H9 (cell line): ENCODE data around the gene TMEM14C. TPM values are rescaled to one million over a fixed set of nuclear protein-coding genes. Genes with fewer than 3 reads are reported as not detected.

Source experiments
- DNase-seq: peaks from one replicate; pipeline ENCODE4 v3.0.0-alpha.2; 2017
- H2AFZ ChIP-seq: one replicate; pipeline ENCODE4 v1.6.1; 2013; ENCODE audit warnings: mild to moderate bottlenecking, low read length, control low read depth, moderate library complexity
- H2AK5ac ChIP-seq: 2 replicates; pipeline ENCODE4 v1.6.1; 2013; ENCODE audit warnings: low read length, control low read depth, mixed read lengths; ENCODE audit not compliant: insufficient read length
- H2BK120ac ChIP-seq: one replicate; pipeline ENCODE4 v1.6.1; 2013; ENCODE audit warnings: low read depth, mild to moderate bottlenecking, low read length, control low read depth, inconsistent platforms; ENCODE audit not compliant: poor library complexity, severe bottlenecking
- H2BK12ac ChIP-seq: 2 replicates; pipeline ENCODE4 v1.6.1; 2013; ENCODE audit warnings: low read length, control low read depth, mixed read lengths, low read depth; ENCODE audit not compliant: insufficient read length
- H2BK15ac ChIP-seq: 2 replicates; pipeline ENCODE4 v1.6.1; 2013; ENCODE audit warnings: low read depth, low read length, control low read depth
- H2BK20ac ChIP-seq: one replicate; pipeline ENCODE4 v1.6.1; 2013; ENCODE audit warnings: low read depth, mild to moderate bottlenecking, low read length, control low read depth, inconsistent platforms; ENCODE audit not compliant: poor library complexity, severe bottlenecking
- H2BK5ac ChIP-seq: 2 replicates; pipeline ENCODE4 v1.6.1; 2013; ENCODE audit warnings: low read length, control low read depth, mixed read lengths; ENCODE audit not compliant: insufficient read length
- H3K14ac ChIP-seq: 2 replicates; pipeline ENCODE4 v1.6.1; 2013; ENCODE audit warnings: low read length, control low read depth; ENCODE audit not compliant: insufficient read depth
- H3K18ac ChIP-seq: 2 replicates; pipeline ENCODE4 v1.6.1; 2013; ENCODE audit warnings: low read depth, mild to moderate bottlenecking, mixed read lengths, low read length, control low read depth; ENCODE audit not compliant: insufficient read length
- H3K23ac ChIP-seq: 2 replicates; pipeline ENCODE4 v1.6.1; 2013; ENCODE audit warnings: low read length, control low read depth, mixed read lengths, low read depth; ENCODE audit not compliant: insufficient read length
- H3K23me2 ChIP-seq: 2 replicates; pipeline ENCODE4 v1.6.1; 2013; ENCODE audit warnings: low read depth, mild to moderate bottlenecking, mixed read lengths, low read length, control low read depth; ENCODE audit not compliant: insufficient read length, poor library complexity, severe bottlenecking
- H3K27ac ChIP-seq: 2 replicates; pipeline ENCODE4 v1.5.1; 2013; ENCODE audit warnings: low read length, control low read depth, mixed read lengths, low read depth; ENCODE audit not compliant: insufficient read length
- H3K27me3 ChIP-seq: 2 replicates; pipeline ENCODE4 v1.6.1; 2013; ENCODE audit warnings: low read length, control low read depth, inconsistent platforms; ENCODE audit not compliant: insufficient read depth
- H3K4ac ChIP-seq: 2 replicates; pipeline ENCODE4 v1.6.1; 2013; ENCODE audit warnings: low read depth, mild to moderate bottlenecking, control low read depth, inconsistent platforms, low read length, moderate library complexity
- H3K4me1 ChIP-seq: 2 replicates; pipeline ENCODE4 v1.6.1; 2013; ENCODE audit warnings: low read length, control low read depth, inconsistent platforms; ENCODE audit not compliant: insufficient read depth
- H3K4me2 ChIP-seq: 2 replicates; pipeline ENCODE4 v1.6.1; 2013; ENCODE audit warnings: low read length, control low read depth, mixed read lengths; ENCODE audit not compliant: insufficient read length, insufficient read depth
- H3K56ac ChIP-seq: 2 replicates; pipeline ENCODE4 v1.6.1; 2013; ENCODE audit warnings: low read depth, mild to moderate bottlenecking, mixed read lengths, low read length, control low read depth; ENCODE audit not compliant: insufficient read length
- H3K79me1 ChIP-seq: 2 replicates; pipeline ENCODE4 v1.6.1; 2013; ENCODE audit warnings: low read depth, mild to moderate bottlenecking, moderate library complexity, low read length, control low read depth, inconsistent platforms; ENCODE audit not compliant: insufficient read depth, poor library complexity, severe bottlenecking
- H3K79me2 ChIP-seq: 2 replicates; pipeline ENCODE4 v1.6.1; 2013; ENCODE audit warnings: low read length, control low read depth, inconsistent platforms; ENCODE audit not compliant: insufficient read depth
- H3K9ac ChIP-seq: 2 replicates; pipeline ENCODE4 v1.6.1; 2013; ENCODE audit warnings: low read length, control low read depth, mixed read lengths; ENCODE audit not compliant: insufficient read length; ENCODE audit errors: extremely low read depth
- H3K9me3 ChIP-seq: one replicate; pipeline ENCODE4 v1.6.1; 2013; ENCODE audit warnings: low read depth, low read length, inconsistent platforms; ENCODE audit not compliant: control insufficient read depth
- H3T11ph ChIP-seq: one replicate; pipeline ENCODE4 v1.6.1; 2013; ENCODE audit warnings: mild to moderate bottlenecking, low read length, control low read depth, inconsistent platforms
- H4K20me1 ChIP-seq: one replicate; pipeline ENCODE4 v1.6.1; 2013; ENCODE audit not compliant: control insufficient read depth, insufficient read length, insufficient read depth
- H4K5ac ChIP-seq: 2 replicates; pipeline ENCODE4 v1.6.1; 2013; ENCODE audit warnings: low read depth, mild to moderate bottlenecking, mixed read lengths, low read length, control low read depth; ENCODE audit not compliant: insufficient read length
- H4K8ac ChIP-seq: replicated peaks from 2 replicates; pipeline ENCODE4 v1.6.1; 2013; ENCODE audit warnings: low read length, control low read depth, mixed read lengths, low read depth; ENCODE audit not compliant: insufficient read length
- H4K91ac ChIP-seq: 2 replicates; pipeline ENCODE4 v1.6.1; 2013; ENCODE audit warnings: low read depth, mild to moderate bottlenecking, moderate library complexity, mixed read lengths, low read length, control low read depth; ENCODE audit not compliant: insufficient read length
- H3K27ac Mint-ChIP-seq, 3 experiments: 2 replicates in 2 of 3; 3 replicates in 1 of 3; pipeline ENCODE4 v1.8.0; 2020 to 2021; ENCODE audit warnings: mixed read lengths in 3 of 3, mild to moderate bottlenecking in 1 of 3, moderate library complexity in 1 of 3
- H3K27me3 Mint-ChIP-seq: 2 replicates; pipeline ENCODE4 v1.8.0; 2021; ENCODE audit warnings: low read depth, mild to moderate bottlenecking, moderate library complexity, mixed read lengths
- H3K36me3 Mint-ChIP-seq, 3 experiments: 2 replicates in 2 of 3; 3 replicates in 1 of 3; pipeline ENCODE4 v1.8.0; 2020 to 2021; ENCODE audit warnings: low read depth in 3 of 3, mixed read lengths in 3 of 3; ENCODE audit not compliant: insufficient read depth in 1 of 3
- H3K4me1 Mint-ChIP-seq, 2 experiments: 2 replicates each; pipeline ENCODE4 v1.8.0; 2020; ENCODE audit warnings: mixed read lengths in 2 of 2
- H3K4me3 Mint-ChIP-seq, 2 experiments: 2 replicates in 1 of 2; 3 replicates in 1 of 2; pipeline ENCODE4 v1.8.0; 2020 to 2021; ENCODE audit warnings: mild to moderate bottlenecking in 2 of 2, mixed read lengths in 2 of 2, moderate library complexity in 1 of 2
- H3K9me3 Mint-ChIP-seq, 2 experiments: 2 replicates in 1 of 2; 3 replicates in 1 of 2; pipeline ENCODE4 v1.8.0; 2020; ENCODE audit warnings: mild to moderate bottlenecking in 2 of 2, mixed read lengths in 2 of 2, moderate library complexity in 1 of 2
- WGBS: extraction: QIAGEN DNeasy Blood & Tissue Kit; methylation state at CpG from one replicate; pipeline ENCODE4 v1.1.7; 2013; ENCODE audit warnings: missing lambda C conversion rate, low lambda C conversion rate, mixed read lengths; ENCODE audit not compliant: insufficient read length; ENCODE audit errors: extremely low coverage; 5-methylcytosine and 5-hydroxymethylcytosine counted together
- total RNA-seq: library from RNA; stranded (reverse); gene quantifications from 2 replicates; pipeline ENCODE4 v1.2.1, GENCODE V29; 2021
- TF ChIP-seq, protein P1 (sequence below): fragments of 200-600 bp; sonication (generic); conservative IDR thresholded peaks from 3 replicates; pipeline ENCODE4 v1.8.0; 2021; ENCODE audit warnings: antibody characterized with exemption, mild to moderate bottlenecking

Gene TMEM14C
- total RNA-seq, 1 experiment from 2014 or later: 94.4 TPM

GRCh38 chr6:10695086-10695657 is 27.7 kb upstream of the TMEM14C start:
- Histone ChIP-seq H4K91ac (no peak overlapping the region), H3K79me1 (peaks cover 2% of the 10 kb centered on the region), H2BK120ac (no peak overlapping the region), H3K79me2 (peaks cover 28% of the 10 kb centered on the region; the same call in 1 of the 2 replicates), H3K27ac (peak overlapping the region; percentile 56), H4K5ac (no peak overlapping the region), H3K14ac (no peak overlapping the region; the same call in 1 of the 2 replicates), H4K8ac (no peak overlapping the region), H3K9me3 (no peaks in the 10 kb centered on the region), H2BK12ac (no peak overlapping the region), H3T11ph (no peak overlapping the region), H4K20me1 (no peaks in the 10 kb centered on the region), H3K4ac (no peak overlapping the region; the same call in 1 of the 2 replicates), H3K4me1 (peaks cover 4% of the 10 kb centered on the region; the same call in 1 of the 2 replicates), H3K23me2 (no peaks in the 10 kb centered on the region), H3K27me3 (no peaks in the 10 kb centered on the region), H2BK15ac (no peak overlapping the region), H3K4me2 (peak overlapping the region; percentile 96), H2BK5ac (no peak overlapping the region), H3K23ac (no peak overlapping the region), H2BK20ac (no peak overlapping the region), H3K18ac (no peak overlapping the region), H2AK5ac (no peak overlapping the region), H3K56ac (no peak overlapping the region), H3K9ac (peak overlapping the region; percentile 86), H2AFZ (no peak overlapping the region)
- no peak for DNase-seq
- Mint-ChIP-seq H3K9me3 (no peaks in the 10 kb centered on the region; a peak in 1 of 5 replicates), H3K4me3 (peak overlapping the region; percentile 97 to 98), H3K4me1 (peaks cover 34 to 40% of the 10 kb centered on the region in 2 experiments), H3K27ac (peak overlapping the region; percentile 100), H3K36me3 (peaks cover 17 to 43% (median 30%) of the 10 kb centered on the region in 3 experiments), H3K27me3 (no peaks in the 10 kb centered on the region)
- TF ChIP-seq, protein P1, sequence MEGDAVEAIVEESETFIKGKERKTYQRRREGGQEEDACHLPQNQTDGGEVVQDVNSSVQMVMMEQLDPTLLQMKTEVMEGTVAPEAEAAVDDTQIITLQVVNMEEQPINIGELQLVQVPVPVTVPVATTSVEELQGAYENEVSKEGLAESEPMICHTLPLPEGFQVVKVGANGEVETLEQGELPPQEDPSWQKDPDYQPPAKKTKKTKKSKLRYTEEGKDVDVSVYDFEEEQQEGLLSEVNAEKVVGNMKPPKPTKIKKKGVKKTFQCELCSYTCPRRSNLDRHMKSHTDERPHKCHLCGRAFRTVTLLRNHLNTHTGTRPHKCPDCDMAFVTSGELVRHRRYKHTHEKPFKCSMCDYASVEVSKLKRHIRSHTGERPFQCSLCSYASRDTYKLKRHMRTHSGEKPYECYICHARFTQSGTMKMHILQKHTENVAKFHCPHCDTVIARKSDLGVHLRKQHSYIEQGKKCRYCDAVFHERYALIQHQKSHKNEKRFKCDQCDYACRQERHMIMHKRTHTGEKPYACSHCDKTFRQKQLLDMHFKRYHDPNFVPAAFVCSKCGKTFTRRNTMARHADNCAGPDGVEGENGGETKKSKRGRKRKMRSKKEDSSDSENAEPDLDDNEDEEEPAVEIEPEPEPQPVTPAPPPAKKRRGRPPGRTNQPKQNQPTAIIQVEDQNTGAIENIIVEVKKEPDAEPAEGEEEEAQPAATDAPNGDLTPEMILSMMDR: no peak
- no CpG with 5 or more reads among the region's 17 CpGs for WGBS
